ENCODE results near the gene ARRDC4. TPM values are rescaled to one million over a fixed set of nuclear protein-coding genes. Genes with fewer than 3 reads are reported as not detected.

The ARRDC4 gene
- total RNA-seq, 1 experiment from 2014 or later, result 7.1 TPM

GRCh38 chr15:97955035-97955434, 5.5 kb upstream of the ARRDC4 start:
- Histone ChIP-seq H3K36me3 (ENCODE audit: low read depth, low read length) (no peaks in the 10 kb centered on the region), H3K27me3 (ENCODE audit: low read length) (peaks cover 38% of the 10 kb centered on the region), H4K20me1 (ENCODE audit: low read length) (no peaks in the 10 kb centered on the region), H3K9me2 (replicated peaks; ENCODE audit: low read length) (no peaks in the 10 kb centered on the region), H3K4me3 (ENCODE audit: low read length) (no peak overlapping the region), H3K4me1 (ENCODE audit: insufficient read depth, low read length) (peaks cover 3% of the 10 kb centered on the region; the same call in 1 of the 2 replicates), H3K4me2 (ENCODE audit: low read length) (no peak overlapping the region), H2AFZ (ENCODE audit: low read length) (no peak overlapping the region), H3K9me3 (ENCODE audit: low read length) (no peaks in the 10 kb centered on the region), H3K27ac (ENCODE audit: low read length) (no peak overlapping the region), H3K79me2 (ENCODE audit: low read length) (no peaks in the 10 kb centered on the region), H3K9ac (ENCODE audit: low read length) (no peak overlapping the region), H3F3A (ENCODE audit: low read length, unreplicated experiment) (no peaks in the 10 kb centered on the region)
- DNase-seq (no peak), ATAC-seq (no peak)
- ChIA-PET CTCF (no interaction called here), POLR2A (ENCODE audit: unreplicated experiment) (no interaction called here)
- no peak for TF ChIP-seq EZH2 (IDR thresholded peaks at IDR 0.05; ENCODE audit: low read length, unreplicated experiment)
- TF ChIP-seq EZH2phosphoT487 (IDR thresholded peaks at IDR 0.05; ENCODE audit: borderline replicate concordance, low read length), result no peak
- no peak for TF ChIP-seq CTCF (conservative IDR thresholded peaks at IDR 0.05; ENCODE audit: low read depth, low read length)
- no TSS peak for BruUV-seq (replicated peaks)
- intact Hi-C loops (cut with micrococcal nuclease), result no loop called here

GRCh38 chr15:97955529-97955928, 5.0 kb upstream of the ARRDC4 start:
- ATAC-seq (no peak), DNase-seq (no peak)
- Histone ChIP-seq H4K20me1 (ENCODE audit: low read length) (no peaks in the 10 kb centered on the region), H3K4me3 (ENCODE audit: low read length) (no peak overlapping the region), H3K9ac (ENCODE audit: low read length) (no peak overlapping the region), H3K9me2 (replicated peaks; ENCODE audit: low read length) (no peaks in the 10 kb centered on the region), H3K36me3 (ENCODE audit: low read depth, low read length) (no peaks in the 10 kb centered on the region), H3K79me2 (ENCODE audit: low read length) (no peaks in the 10 kb centered on the region), H3K27me3 (ENCODE audit: low read length) (peaks cover 33% of the 10 kb centered on the region), H3F3A (ENCODE audit: low read length, unreplicated experiment) (no peaks in the 10 kb centered on the region), H3K9me3 (ENCODE audit: low read length) (no peaks in the 10 kb centered on the region), H3K4me2 (ENCODE audit: low read length) (no peak overlapping the region), H3K27ac (ENCODE audit: low read length) (no peak overlapping the region), H3K4me1 (ENCODE audit: insufficient read depth, low read length) (peaks cover 3% of the 10 kb centered on the region; the same call in 1 of the 2 replicates), H2AFZ (ENCODE audit: low read length) (no peak overlapping the region)
- ChIA-PET CTCF (no interaction called here), POLR2A (ENCODE audit: unreplicated experiment) (no interaction called here)
- intact Hi-C loops (cut with micrococcal nuclease), result no loop called here
- TF ChIP-seq EZH2 (IDR thresholded peaks at IDR 0.05; ENCODE audit: low read length, unreplicated experiment) (no peak), CTCF (conservative IDR thresholded peaks at IDR 0.05; ENCODE audit: low read depth, low read length) (no peak), EZH2phosphoT487 (IDR thresholded peaks at IDR 0.05; ENCODE audit: borderline replicate concordance, low read length) (no peak)
- BruUV-seq (replicated peaks), result no TSS peak

- H3K79me2 ChIP-seq (ENCODE audit: low read length), result peaks cover 33% of the 10 kb centered on the region
- 0 out of 2 replicates have a peak, but pooled peaks cover 3% of the 10 kb centered on the region for H3K27me3 ChIP-seq (ENCODE audit: low read length)
- peak overlapping the region; percentile 87 for H3K4me2 ChIP-seq (ENCODE audit: low read length)
- no peaks in the 10 kb centered on the region for H3K9me2 ChIP-seq (replicated peaks; ENCODE audit: low read length)
- TF ChIP-seq EZH2 (IDR thresholded peaks at IDR 0.05; ENCODE audit: low read length, unreplicated experiment) (no peak), EZH2phosphoT487 (IDR thresholded peaks at IDR 0.05; ENCODE audit: borderline replicate concordance, low read length) (no peak), CTCF (conservative IDR thresholded peaks at IDR 0.05; ENCODE audit: low read depth, low read length) (no peak)
- no peaks in the 10 kb centered on the region for H3K36me3 ChIP-seq (ENCODE audit: low read depth, low read length)
- H3K9me3 ChIP-seq (ENCODE audit: low read length), result no peaks in the 10 kb centered on the region
- peak overlapping the region; percentile 79 for H2AFZ ChIP-seq (ENCODE audit: low read length)
- POLR2A ChIA-PET (ENCODE audit: unreplicated experiment), result no interaction called here
- no peaks in the 10 kb centered on the region for H4K20me1 ChIP-seq (ENCODE audit: low read length)
- DNase-seq (no peak), ATAC-seq (no peak)
- no peaks in the 10 kb centered on the region for H3F3A ChIP-seq (ENCODE audit: low read length, unreplicated experiment)
- no peak overlapping the region for H3K27ac ChIP-seq (ENCODE audit: low read length)
- no peak overlapping the region for H3K9ac ChIP-seq (ENCODE audit: low read length)
- H3K4me3 ChIP-seq (ENCODE audit: low read length), result peak overlapping the region; percentile 66
- BruUV-seq (replicated peaks), result no TSS peak
- H3K4me1 ChIP-seq (ENCODE audit: insufficient read depth, low read length), result peaks cover 19% of the 10 kb centered on the region
- intact Hi-C loops (cut with micrococcal nuclease), result no loop called here
- CTCF ChIA-PET, result no interaction called here
Measured at GRCh38 chr15:97959724-97960363, 659 bp upstream of the ARRDC4 start.
